ENCODE results near the gene ULK2. TPM values are rescaled to one million over a fixed set of nuclear protein-coding genes. Genes with fewer than 3 reads are reported as not detected.

Gene ULK2
- total RNA-seq, 1 experiment from 2014 or later, result 30.2 TPM

DNA sequence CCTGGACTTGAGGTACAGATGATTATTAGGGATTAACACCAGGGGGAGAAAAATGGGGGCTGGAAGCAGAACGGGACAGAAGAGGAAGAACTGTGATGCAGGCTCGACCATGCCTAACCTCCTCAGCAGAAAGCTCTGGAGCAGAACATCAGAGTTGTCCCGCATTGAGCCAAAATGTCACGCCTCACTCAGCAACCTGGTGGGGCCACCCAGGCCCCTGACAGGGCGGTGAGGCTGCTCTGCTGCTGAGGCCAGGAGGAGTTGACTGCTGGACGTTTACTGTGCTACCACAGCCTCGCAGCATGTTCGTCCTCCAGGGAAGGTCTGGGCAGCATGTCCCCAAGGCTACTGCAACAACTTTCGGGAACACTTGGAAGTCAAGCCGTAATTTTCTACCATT is 6.5 kb upstream of the ULK2 start:
- Histone ChIP-seq H3K4me2 (ENCODE audit: low read length) (no peak overlapping the region), H4K20me1 (ENCODE audit: low read length) (no peaks in the 10 kb centered on the region), H2AFZ (ENCODE audit: low read length) (no peak overlapping the region), H3K4me1 (ENCODE audit: insufficient read depth, low read length) (no peaks in the 10 kb centered on the region), H3F3A (ENCODE audit: low read length, unreplicated experiment) (no peaks in the 10 kb centered on the region), H3K36me3 (ENCODE audit: low read depth, low read length) (no peaks in the 10 kb centered on the region), H3K27me3 (ENCODE audit: low read length) (no peaks in the 10 kb centered on the region), H3K4me3 (ENCODE audit: low read length) (no peak overlapping the region), H3K9me3 (ENCODE audit: low read length) (no peaks in the 10 kb centered on the region), H3K9ac (ENCODE audit: low read length) (no peak overlapping the region), H3K27ac (ENCODE audit: low read length) (no peak overlapping the region), H3K79me2 (ENCODE audit: low read length) (no peaks in the 10 kb centered on the region), H3K9me2 (replicated peaks; ENCODE audit: low read length) (no peaks in the 10 kb centered on the region)
- no TSS peak for BruUV-seq (replicated peaks)
- CTCF ChIA-PET, result no interaction called here
- POLR2A ChIA-PET (ENCODE audit: unreplicated experiment), result no interaction called here
- ATAC-seq (no peak), DNase-seq (no peak)
- TF ChIP-seq EZH2phosphoT487 (IDR thresholded peaks at IDR 0.05; ENCODE audit: borderline replicate concordance, low read length) (no peak), EZH2 (IDR thresholded peaks at IDR 0.05; ENCODE audit: low read length, unreplicated experiment) (no peak)
- TF ChIP-seq, protein P1, sequence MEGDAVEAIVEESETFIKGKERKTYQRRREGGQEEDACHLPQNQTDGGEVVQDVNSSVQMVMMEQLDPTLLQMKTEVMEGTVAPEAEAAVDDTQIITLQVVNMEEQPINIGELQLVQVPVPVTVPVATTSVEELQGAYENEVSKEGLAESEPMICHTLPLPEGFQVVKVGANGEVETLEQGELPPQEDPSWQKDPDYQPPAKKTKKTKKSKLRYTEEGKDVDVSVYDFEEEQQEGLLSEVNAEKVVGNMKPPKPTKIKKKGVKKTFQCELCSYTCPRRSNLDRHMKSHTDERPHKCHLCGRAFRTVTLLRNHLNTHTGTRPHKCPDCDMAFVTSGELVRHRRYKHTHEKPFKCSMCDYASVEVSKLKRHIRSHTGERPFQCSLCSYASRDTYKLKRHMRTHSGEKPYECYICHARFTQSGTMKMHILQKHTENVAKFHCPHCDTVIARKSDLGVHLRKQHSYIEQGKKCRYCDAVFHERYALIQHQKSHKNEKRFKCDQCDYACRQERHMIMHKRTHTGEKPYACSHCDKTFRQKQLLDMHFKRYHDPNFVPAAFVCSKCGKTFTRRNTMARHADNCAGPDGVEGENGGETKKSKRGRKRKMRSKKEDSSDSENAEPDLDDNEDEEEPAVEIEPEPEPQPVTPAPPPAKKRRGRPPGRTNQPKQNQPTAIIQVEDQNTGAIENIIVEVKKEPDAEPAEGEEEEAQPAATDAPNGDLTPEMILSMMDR (conservative IDR thresholded peaks at IDR 0.05; ENCODE audit: low read depth, low read length), result no peak
- intact Hi-C loops (cut with micrococcal nuclease), result no loop called here

DNA sequence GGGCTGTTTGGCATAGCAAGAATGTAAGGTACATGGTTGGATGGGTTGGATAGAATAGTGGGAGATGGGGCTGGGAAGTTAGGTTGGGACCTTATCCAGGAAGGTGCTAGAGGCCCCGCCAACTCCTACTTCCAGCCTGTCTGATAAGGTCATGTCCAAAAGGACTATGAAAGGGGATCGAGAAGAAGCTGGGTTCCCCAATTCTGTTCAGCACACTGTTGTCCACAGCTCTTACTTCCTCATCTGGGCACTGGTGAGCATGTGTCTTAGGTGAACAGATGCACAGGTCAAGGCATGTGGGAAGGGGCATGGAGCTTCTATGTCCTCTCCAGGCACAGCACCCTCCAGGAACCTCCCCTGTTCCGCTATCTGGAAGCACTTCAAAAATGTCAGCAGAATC is 5.6 kb upstream of the ULK2 start:
- H3K9ac ChIP-seq (ENCODE audit: low read length), result no peak overlapping the region
- H2AFZ ChIP-seq (ENCODE audit: low read length), result no peak overlapping the region
- no peaks in the 10 kb centered on the region for H3K79me2 ChIP-seq (ENCODE audit: low read length)
- TF ChIP-seq, protein P1 (conservative IDR thresholded peaks at IDR 0.05; ENCODE audit: low read depth, low read length), result no peak
- TF ChIP-seq EZH2phosphoT487 (IDR thresholded peaks at IDR 0.05; ENCODE audit: borderline replicate concordance, low read length) (no peak), EZH2 (IDR thresholded peaks at IDR 0.05; ENCODE audit: low read length, unreplicated experiment) (no peak)
- intact Hi-C loops (cut with micrococcal nuclease), result no loop called here
- no peak overlapping the region for H3K4me2 ChIP-seq (ENCODE audit: low read length)
- ATAC-seq, result no peak
- ChIA-PET POLR2A (ENCODE audit: unreplicated experiment) (no interaction called here), CTCF (no interaction called here)
- BruUV-seq (replicated peaks), result no TSS peak
- no peaks in the 10 kb centered on the region for H3K36me3 ChIP-seq (ENCODE audit: low read depth, low read length)
- H3K9me2 ChIP-seq (replicated peaks; ENCODE audit: low read length), result no peaks in the 10 kb centered on the region
- no peaks in the 10 kb centered on the region for H3K4me1 ChIP-seq (ENCODE audit: insufficient read depth, low read length)
- DNase-seq, result no peak
- H3F3A ChIP-seq (ENCODE audit: low read length, unreplicated experiment), result no peaks in the 10 kb centered on the region
- H3K27ac ChIP-seq (ENCODE audit: low read length), result no peak overlapping the region
- H3K4me3 ChIP-seq (ENCODE audit: low read length), result no peak overlapping the region
- no peaks in the 10 kb centered on the region for H3K9me3 ChIP-seq (ENCODE audit: low read length)
- no peaks in the 10 kb centered on the region for H3K27me3 ChIP-seq (ENCODE audit: low read length)
- H4K20me1 ChIP-seq (ENCODE audit: low read length), result no peaks in the 10 kb centered on the region

DNA sequence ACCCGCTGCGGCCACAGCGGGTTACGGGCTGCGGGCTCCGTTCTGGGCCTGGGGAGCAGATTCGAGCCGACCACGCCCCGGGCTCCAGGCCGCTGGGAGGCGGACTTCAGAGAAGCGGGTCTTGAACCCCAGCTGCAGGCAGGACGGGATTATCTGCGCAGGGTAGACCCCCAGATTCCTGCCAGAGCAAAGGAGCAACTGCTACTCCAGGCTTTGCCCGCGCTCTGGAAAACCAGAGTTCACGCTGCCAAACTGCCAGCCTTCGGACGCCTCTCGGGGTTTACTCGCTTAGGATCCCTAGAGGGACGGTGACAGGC is 301 bp upstream of the ULK2 start:
- Histone ChIP-seq H3K27me3 (ENCODE audit: low read length) (no peaks in the 10 kb centered on the region), H3F3A (ENCODE audit: low read length, unreplicated experiment) (no peaks in the 10 kb centered on the region), H4K20me1 (ENCODE audit: low read length) (no peaks in the 10 kb centered on the region), H2AFZ (ENCODE audit: low read length) (peak overlapping the region; percentile 98), H3K79me2 (ENCODE audit: low read length) (no peaks in the 10 kb centered on the region), H3K9ac (ENCODE audit: low read length) (no peak overlapping the region), H3K4me3 (ENCODE audit: low read length) (peak overlapping the region; percentile 77; the same call in 1 of the 2 replicates), H3K4me1 (ENCODE audit: insufficient read depth, low read length) (peaks cover 6% of the 10 kb centered on the region; the same call in 1 of the 2 replicates), H3K36me3 (ENCODE audit: low read depth, low read length) (no peaks in the 10 kb centered on the region), H3K27ac (ENCODE audit: low read length) (no peak overlapping the region), H3K9me3 (ENCODE audit: low read length) (no peaks in the 10 kb centered on the region), H3K4me2 (ENCODE audit: low read length) (peak overlapping the region; percentile 99), H3K9me2 (replicated peaks; ENCODE audit: low read length) (no peaks in the 10 kb centered on the region)
- intact Hi-C loops (cut with micrococcal nuclease), result loop anchor here (5.0 kb wide), 1 partner anchor 34 kb away; no protein-coding TSS in a partner anchor
- DNase-seq (no peak), ATAC-seq (no peak)
- CTCF ChIA-PET, result no interaction called here
- POLR2A ChIA-PET (ENCODE audit: unreplicated experiment), result no interaction called here
- TF ChIP-seq EZH2 (IDR thresholded peaks at IDR 0.05; ENCODE audit: low read length, unreplicated experiment), result no peak
- no peak for TF ChIP-seq EZH2phosphoT487 (IDR thresholded peaks at IDR 0.05; ENCODE audit: borderline replicate concordance, low read length)
- TF ChIP-seq, protein P1 (conservative IDR thresholded peaks at IDR 0.05; ENCODE audit: low read depth, low read length), result no peak
- BruUV-seq (replicated peaks), result no TSS peak

Measured in PC-3 (cell line).